ENCODE results near the gene RWDD3. TPM values are rescaled to one million over a fixed set of nuclear protein-coding genes. Genes with fewer than 3 reads are reported as not detected.

The RWDD3 gene
- polyA plus RNA-seq, 1 experiment, result 24.6 TPM

DNA sequence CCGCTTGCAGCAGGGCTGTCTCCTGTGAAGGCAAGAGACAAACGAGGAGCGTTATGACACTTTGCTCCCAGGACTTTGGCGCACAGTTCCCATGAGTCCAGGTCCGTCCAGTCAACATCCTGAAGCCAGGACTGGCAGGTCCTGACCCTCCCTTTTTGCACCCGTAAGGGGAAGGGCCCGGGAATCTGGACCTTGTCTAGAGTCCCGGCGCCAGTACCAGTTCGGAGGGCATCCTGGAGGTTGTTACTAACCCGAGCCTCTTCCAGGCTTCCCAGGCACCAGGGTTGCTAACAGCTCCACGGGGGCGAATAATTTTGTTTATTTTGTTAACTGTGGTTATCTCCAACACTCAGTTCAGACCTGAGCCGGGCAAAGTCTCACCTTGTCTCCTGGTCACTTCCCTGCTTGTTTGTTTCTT lies 682 bp upstream of the RWDD3 start:
- Histone ChIP-seq H3K4me3 (ENCODE audit: low read depth, low read length) (peak overlapping the region; percentile 64), H3K27me3 (ENCODE audit: control insufficient read depth, insufficient read depth, low read length) (no peaks in the 10 kb centered on the region), H3K27ac (ENCODE audit: low read depth, low read length) (peak overlapping the region; percentile 50), H3K9me3 (ENCODE audit: control insufficient read depth, insufficient read depth, low read length) (no peaks in the 10 kb centered on the region; the same call in 1 of the 2 replicates)
- DNase-seq (ENCODE audit: low read depth, low spot score), result no peak
- TF ChIP-seq, protein P1, sequence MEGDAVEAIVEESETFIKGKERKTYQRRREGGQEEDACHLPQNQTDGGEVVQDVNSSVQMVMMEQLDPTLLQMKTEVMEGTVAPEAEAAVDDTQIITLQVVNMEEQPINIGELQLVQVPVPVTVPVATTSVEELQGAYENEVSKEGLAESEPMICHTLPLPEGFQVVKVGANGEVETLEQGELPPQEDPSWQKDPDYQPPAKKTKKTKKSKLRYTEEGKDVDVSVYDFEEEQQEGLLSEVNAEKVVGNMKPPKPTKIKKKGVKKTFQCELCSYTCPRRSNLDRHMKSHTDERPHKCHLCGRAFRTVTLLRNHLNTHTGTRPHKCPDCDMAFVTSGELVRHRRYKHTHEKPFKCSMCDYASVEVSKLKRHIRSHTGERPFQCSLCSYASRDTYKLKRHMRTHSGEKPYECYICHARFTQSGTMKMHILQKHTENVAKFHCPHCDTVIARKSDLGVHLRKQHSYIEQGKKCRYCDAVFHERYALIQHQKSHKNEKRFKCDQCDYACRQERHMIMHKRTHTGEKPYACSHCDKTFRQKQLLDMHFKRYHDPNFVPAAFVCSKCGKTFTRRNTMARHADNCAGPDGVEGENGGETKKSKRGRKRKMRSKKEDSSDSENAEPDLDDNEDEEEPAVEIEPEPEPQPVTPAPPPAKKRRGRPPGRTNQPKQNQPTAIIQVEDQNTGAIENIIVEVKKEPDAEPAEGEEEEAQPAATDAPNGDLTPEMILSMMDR (IDR thresholded peaks at IDR 0.05; ENCODE audit: low read depth, low read length), result no peak
- CTCF ChIA-PET, result interaction anchor here (0.5 to 2.4 kb wide), 76 partner anchors 8 to 1425 kb away, joined by 3 to 61 read pairs (median 5); partner anchors contain the start of genes ALG14 and TLCD4
- POLR2A ChIA-PET, result interaction anchor here (0.5 to 1.5 kb wide), 5 partner anchors 7 to 160 kb away, joined by 3 to 16 read pairs (median 6); partner anchors contain the start of gene ALG14

DNA sequence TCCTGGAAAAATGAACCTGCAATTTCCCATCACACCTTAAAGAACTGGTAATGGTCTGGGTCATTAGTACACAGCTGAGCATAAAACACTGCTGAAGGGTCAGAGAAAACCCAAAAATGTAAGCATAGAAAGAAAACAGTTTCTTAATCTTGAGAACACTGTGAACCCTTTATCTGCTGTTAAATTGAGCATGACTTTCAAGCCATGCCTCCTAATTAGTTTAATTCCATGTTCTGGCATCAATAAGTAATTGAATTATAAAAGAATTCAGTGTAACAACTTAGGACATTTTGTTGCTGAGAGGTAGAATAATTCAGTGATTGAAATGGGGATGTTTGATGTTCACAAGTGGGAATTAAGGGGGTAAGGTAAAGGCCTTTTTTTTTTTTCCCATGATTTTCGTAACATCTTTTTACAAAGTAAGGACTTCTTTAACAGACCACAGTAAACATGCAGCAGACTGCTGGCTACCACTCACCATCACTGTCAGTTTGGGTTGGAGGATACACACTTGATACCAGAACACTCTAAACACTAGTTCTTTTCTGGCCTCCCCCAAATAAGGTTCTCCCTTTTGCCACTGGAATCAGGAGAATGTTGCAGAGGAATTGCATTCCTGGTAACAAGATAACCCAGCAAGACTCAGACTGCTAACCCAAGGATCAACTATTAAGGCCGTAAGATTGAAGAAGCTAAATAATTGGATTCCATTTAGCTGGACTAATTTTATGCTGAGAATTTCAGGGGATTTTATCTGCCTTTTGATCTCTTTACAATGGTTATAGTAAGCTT lies 3.0 kb downstream of the RWDD3 start:
- POLR2A ChIA-PET, result no interaction called here
- Histone ChIP-seq H3K27ac (ENCODE audit: low read depth, low read length) (no peak overlapping the region), H3K27me3 (ENCODE audit: control insufficient read depth, insufficient read depth, low read length) (no peaks in the 10 kb centered on the region), H3K9me3 (ENCODE audit: control insufficient read depth, insufficient read depth, low read length) (peaks cover 3% of the 10 kb centered on the region), H3K4me3 (ENCODE audit: low read depth, low read length) (no peak overlapping the region)
- TF ChIP-seq, protein P1 (IDR thresholded peaks at IDR 0.05; ENCODE audit: low read depth, low read length), result no peak
- no peak for DNase-seq (ENCODE audit: low read depth, low spot score)
- CTCF ChIA-PET, result interaction anchor here (0.5 kb wide), 1 partner anchor 14 kb away, joined by 3 read pairs; no protein-coding TSS in a partner anchor

DNA sequence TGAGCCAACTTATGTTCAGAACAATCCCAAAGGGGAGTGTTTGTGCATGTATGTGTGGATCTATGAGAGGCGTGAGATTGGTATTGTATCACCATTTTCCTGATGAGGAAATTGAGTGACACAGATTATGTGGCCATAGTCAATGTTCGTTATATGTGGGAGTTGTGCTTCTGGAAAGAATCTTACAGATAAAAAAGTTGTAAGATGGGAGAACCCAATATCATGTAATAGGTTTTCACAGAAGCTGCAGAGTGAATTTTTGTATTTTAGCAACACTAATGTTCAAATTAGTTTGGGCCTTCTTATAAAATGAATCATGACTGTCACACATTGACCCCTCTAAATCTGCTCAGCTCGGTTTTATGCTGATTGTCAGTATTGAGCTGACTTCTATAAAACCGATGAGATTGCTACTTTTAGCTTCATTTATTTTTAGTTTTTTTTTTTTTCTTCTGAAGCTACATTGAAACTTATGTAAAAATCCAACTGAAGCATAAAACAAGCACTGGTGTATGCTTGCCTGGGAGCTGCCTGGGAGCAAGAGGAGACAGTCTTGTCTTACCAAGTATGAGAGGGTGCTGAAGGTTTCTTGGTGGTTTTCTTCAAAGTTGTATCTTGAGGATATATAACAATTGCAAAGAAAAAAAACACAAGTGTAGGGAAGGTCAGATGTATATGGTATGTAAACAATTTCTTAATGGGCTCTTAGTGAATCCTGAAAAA lies 4.1 kb downstream of the RWDD3 start:
- Histone ChIP-seq H3K27me3 (ENCODE audit: control insufficient read depth, insufficient read depth, low read length) (no peaks in the 10 kb centered on the region), H3K4me3 (ENCODE audit: low read depth, low read length) (no peak overlapping the region), H3K9me3 (ENCODE audit: control insufficient read depth, insufficient read depth, low read length) (peaks cover 3% of the 10 kb centered on the region), H3K27ac (ENCODE audit: low read depth, low read length) (no peak overlapping the region)
- CTCF ChIA-PET, result interaction anchor here (0.5 to 1.4 kb wide), 2 partner anchors 15 to 153 kb away, joined by 3 to 4 read pairs; no protein-coding TSS in a partner anchor
- no peak for DNase-seq (ENCODE audit: low read depth, low spot score)
- TF ChIP-seq, protein P1 (IDR thresholded peaks at IDR 0.05; ENCODE audit: low read depth, low read length), result no peak
- POLR2A ChIA-PET, result no interaction called here

DNA sequence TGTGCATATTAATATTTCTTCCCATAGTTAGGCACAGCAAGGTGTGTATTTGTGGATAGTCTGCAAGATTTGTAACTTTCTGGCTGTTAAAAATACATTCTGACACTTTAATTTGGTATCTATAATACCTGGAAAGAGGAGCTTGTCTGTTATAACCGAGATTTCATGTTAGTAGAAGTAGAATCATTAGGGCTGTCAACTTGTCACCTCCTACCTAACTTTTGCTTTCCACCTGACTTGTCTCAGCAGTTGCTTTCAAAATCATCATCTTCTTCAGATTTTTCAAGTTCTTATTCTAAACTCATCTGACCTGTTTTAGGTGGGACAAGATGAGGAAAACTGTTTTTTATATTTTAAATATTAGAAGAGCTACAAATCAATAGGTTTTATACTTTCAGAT lies 11.0 kb downstream of the RWDD3 start:
- POLR2A ChIA-PET, result interaction anchor here (0.6 kb wide), 1 partner anchor 19 kb away, joined by 7 read pairs; no protein-coding TSS in a partner anchor

More for the DNA sequence above, 11.0 kb downstream of the RWDD3 start:
- H3K9me3 ChIP-seq (ENCODE audit: control insufficient read depth, insufficient read depth, low read length), result peaks cover 3% of the 10 kb centered on the region; the same call in 1 of the 2 replicates
- no peak overlapping the region for H3K4me3 ChIP-seq (ENCODE audit: low read depth, low read length)
- TF ChIP-seq, protein P1 (IDR thresholded peaks at IDR 0.05; ENCODE audit: low read depth, low read length), result no peak
- CTCF ChIA-PET, result interaction anchor here (4.4 kb wide), 1 partner anchor 11 kb away, joined by 55 read pairs; the partner anchor contains the start of gene RWDD3
- no peak for DNase-seq (ENCODE audit: low read depth, low spot score)
- no peak overlapping the region for H3K27ac ChIP-seq (ENCODE audit: low read depth, low read length)
- H3K27me3 ChIP-seq (ENCODE audit: control insufficient read depth, insufficient read depth, low read length), result no peaks in the 10 kb centered on the region
